Activated CD8-positive, alpha-beta memory T cell treated with anti-CD3 and anti-CD28 coated beads, Interleukin-2, amount 50 U/mL, for 1 hour (primary cell): Measurements from ENCODE around the gene COL17A1.

ENCODE experiments used
- DNase-seq: peaks from one replicate; pipeline ENCODE4 v3.0.0-alpha.2; 2020; ENCODE audit errors: extremely low read depth

The COL17A1 gene

GRCh38 chr10:104032144-104032775, 53.4 kb downstream of the COL17A1 start:
- DNase-seq = no peak

GRCh38 chr10:104031631-104032030, 54.0 kb downstream of the COL17A1 start:
- DNase-seq = no peak

GRCh38 chr10:104029521-104029860, 56.2 kb downstream of the COL17A1 start:
- no peak for DNase-seq

DNA sequence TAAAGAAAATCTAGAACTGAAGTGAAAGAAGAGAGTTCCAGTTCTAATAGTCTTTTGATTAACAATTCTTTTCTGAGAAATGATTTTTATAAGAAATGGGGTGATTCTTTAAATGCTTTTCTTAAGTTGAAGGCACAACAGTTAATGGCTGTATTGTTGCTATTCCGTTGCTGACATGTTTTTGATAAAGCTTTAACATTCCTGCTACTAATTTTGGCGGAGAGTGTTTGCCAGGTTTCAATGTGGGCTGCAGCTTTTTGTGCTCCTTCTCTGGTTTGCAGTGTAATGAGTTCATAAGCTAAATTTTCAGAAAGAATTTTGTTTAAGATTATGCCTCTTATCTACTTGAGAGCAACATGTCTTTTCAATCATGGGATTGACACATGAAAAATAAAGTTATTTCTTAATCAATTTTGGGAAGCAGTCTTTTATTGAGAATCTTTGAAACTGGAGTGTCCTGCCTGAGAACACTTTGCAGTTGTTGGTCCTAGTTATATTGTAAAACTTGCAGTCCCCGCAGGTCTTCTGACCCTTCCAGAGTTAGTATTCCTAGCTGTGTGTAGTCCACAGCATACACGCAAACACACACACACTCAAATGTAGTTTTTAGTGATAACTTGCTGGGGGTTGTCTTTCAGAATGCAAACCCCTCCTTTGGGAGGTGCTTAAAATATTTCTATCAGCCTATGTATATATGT, 56.7 kb downstream of the COL17A1 start:
- no peak for DNase-seq

- DNase-seq = no peak
Measured at GRCh38 chr10:104028146-104028545, 57.5 kb downstream of the COL17A1 start.

- no peak for DNase-seq
Measured at GRCh38 chr10:104026762-104027161, 58.9 kb downstream of the COL17A1 start.

- DNase-seq = no peak
Measured at GRCh38 chr10:104025524-104025923, 60.2 kb downstream of the COL17A1 start.

GRCh38 chr10:104022026-104022425, 63.7 kb downstream of the COL17A1 start:
- DNase-seq = no peak

DNA sequence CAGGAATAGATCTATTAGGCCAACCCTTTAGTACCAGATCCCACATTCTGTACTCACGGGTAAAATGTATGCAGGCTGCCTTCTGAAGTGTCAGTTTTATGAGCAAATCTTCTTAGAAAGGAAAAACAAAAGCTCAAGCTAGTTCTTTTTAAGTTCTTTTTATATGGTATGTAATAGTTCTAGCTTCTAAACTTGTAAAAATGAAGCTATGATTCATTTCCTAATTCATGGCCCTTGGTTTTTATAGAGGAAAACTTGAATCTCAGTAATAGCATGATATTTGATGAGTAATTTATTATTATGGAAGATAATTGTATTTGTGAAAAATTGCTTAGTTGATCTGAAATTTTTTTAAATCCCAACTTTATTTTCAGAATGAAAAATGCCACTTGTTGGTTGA, 64.4 kb downstream of the COL17A1 start:
- no peak for DNase-seq

- no peak for DNase-seq
Measured at GRCh38 chr10:104020020-104020419, 65.7 kb downstream of the COL17A1 start.

- no peak for DNase-seq
Measured at GRCh38 chr10:104018471-104018870, 67.2 kb downstream of the COL17A1 start.

GRCh38 chr10:104016661-104017060, 69.0 kb downstream of the COL17A1 start:
- no peak for DNase-seq

- no peak for DNase-seq
Measured at GRCh38 chr10:104014176-104014575, 71.5 kb downstream of the COL17A1 start.

DNA sequence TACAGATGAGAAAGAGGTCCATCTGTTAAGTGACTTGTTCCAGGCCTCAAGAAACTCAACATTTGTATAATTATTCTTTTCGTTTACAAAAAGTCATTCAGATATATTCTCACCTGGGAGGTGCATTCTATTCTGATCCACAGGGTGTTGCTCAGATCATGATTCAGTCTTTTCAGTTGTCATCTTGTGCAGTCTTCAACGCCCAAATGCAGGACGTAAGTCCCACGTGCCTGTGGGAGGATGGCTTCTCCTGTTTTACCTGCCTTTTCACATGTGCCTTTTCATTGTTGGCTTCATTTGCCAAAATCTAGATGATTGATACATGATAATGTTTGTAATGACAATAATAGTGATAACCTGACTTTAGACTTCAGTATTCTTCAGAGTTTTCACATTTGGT, 72.2 kb downstream of the COL17A1 start:
- no peak for DNase-seq

GRCh38 chr10:104011904-104012303, 73.8 kb downstream of the COL17A1 start:
- DNase-seq = no peak

GRCh38 chr10:104005172-104005863, 80.4 kb downstream of the COL17A1 start:
- DNase-seq = no peak

- DNase-seq = no peak
Measured at GRCh38 chr10:104002911-104003310, 82.8 kb downstream of the COL17A1 start.

- DNase-seq = no peak
Measured at GRCh38 chr10:103998805-103999204, 86.9 kb downstream of the COL17A1 start.

GRCh38 chr10:103995134-103995533, 90.5 kb downstream of the COL17A1 start:
- no peak for DNase-seq

DNA sequence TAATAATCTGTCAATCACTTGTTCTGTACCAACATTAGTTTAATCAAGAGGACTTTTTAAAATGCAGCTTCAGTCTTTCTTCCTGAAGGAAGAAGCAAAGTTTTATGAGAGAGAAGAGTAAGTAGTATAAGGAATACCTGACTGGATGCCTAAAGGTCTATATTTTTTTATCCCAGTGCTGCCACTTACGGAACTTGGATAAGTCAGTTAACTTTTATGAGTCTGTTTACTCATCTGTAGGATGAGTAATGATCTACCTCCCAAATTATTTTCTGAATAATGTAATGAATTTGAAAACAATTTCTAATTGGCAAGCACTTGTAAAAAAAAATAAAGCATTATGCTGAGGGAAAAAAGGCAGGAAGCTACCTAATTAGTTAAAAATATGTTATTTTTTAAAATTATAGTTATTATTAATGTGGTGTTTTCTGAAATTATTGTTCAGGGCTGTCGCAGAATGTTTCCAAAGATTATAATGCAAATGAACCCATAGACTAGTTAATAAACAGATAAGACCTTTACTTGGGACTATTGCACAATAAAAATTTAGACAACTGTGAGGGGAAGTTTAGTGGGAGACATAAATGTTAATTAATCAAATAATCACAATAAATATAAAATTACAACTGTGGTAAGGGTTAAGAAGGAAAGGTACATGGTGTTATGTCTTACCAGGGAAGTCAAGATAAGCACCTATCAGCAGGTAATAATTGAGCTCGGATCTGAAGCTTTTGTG, 94.1 kb downstream of the COL17A1 start:
- DNase-seq = no peak

DNA sequence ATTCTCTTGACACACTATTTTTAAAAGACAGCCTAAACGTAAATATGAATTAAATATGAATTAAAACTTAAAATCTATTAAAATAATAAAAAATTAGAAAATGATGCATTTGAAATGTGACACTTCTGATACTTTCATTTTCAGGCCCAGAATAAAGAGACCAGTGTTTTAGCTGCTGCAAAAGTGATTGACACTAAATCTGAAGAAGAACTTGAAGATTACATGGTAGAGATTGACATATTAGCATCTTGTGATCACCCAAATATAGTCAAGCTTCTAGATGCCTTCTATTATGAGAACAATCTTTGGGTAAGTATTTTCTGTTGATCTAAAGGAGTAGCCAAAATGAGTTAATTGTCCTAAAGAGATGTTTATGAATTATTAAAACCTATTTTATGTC, 95.1 kb downstream of the COL17A1 start:
- no peak for DNase-seq

GRCh38 chr10:103990121-103990520, 95.6 kb downstream of the COL17A1 start:
- no peak for DNase-seq

DNA sequence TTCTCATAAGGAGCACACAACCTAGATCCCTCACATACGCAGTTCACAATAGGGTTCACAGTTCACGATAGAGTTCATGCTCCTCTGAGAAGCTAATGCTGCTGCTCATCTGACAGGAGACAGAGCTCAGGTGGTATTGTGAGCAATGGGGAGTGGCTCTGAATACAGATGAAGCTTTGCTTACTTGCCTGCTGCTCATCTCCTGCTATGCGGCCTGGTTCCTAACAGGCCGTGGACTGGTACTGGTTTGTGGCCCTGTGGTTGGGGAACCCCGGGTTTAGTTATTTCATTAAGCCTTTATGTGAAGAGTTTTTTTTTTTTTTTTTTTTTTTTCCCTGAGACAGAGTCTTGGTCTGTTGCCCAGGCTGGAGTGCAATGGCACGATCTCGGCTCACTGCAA, 99.3 kb downstream of the COL17A1 start:
- DNase-seq = no peak
